CD4-positive, alpha-beta T cell treated with Interleukin-1 beta for 1 hour (primary cell): ENCODE data around the gene ABHD17A.

Experiments used
- DNase-seq, 2 donors: peaks; one replicate each; pipeline ENCODE4 v3.0.0-alpha.2; 2020 to 2022

ABHD17A gene

DNA sequence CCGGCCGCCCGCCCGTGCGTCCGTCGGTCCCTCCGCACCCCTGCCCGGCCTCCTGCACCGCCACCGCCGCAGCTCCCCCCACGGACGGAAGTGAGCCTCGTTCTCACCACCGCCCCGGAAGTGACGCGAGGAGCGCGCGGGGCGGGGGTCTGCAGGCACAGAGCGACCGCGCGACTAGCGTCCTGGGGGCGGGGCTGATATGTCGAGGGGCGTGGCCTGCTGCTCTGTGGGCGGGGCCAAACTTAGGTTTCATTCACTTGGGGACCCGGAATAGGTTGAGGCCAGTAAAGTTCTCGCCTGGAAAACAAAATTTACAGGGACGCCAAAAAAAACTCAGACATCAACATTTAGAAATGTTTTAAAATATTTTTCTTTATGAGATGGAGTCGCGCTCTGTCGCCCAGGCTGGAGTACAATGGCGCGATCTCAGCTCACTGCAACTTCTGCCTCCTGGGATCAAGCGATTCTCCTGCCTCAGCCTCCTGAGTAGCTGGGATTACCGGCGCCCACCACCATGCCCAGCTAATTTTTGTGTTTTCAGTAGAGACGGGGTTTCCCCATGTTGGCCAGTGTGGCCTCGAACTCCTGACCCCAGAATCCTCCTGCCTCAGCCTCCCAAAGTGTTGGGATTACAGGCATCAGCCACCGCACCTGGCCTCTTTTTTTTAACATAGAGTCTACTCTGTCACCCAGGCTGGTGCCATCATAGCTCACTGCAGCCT lies at the start of gene ABHD17A:
Gene ABHD17A, minus strand, starts transcription at position 99 of the 722 bp plus-strand sequence. CDS start 3,930 bp downstream, outside the sequence.
- DNase-seq: peak; percentile 95 to 96

- DNase-seq: no peak
Measured at GRCh38 chr19:1933942-1934341, 48.6 kb upstream of the ABHD17A start.

DNA sequence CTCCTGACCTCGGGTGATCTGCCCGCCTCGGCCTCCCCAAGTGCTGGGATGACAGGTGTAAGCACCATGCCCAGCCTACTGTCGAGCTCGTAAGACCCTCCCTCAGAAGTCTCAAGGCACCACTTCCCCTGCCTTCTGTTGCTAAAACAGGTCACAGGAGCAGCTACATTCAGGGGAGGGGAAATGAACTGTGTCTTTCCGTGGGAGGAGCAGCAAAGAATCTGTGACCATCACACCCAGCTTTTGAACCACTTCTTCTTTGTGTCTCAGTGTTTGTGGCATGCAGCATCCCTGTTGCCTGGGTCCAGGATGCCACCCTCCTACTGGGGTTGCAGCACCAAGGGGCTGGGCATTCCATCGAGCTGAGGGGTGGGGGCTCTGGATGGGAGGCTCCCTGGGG lies 47.9 kb upstream of the ABHD17A start:
- DNase-seq: peak in 1 of 2 donors; percentile 45

DNA sequence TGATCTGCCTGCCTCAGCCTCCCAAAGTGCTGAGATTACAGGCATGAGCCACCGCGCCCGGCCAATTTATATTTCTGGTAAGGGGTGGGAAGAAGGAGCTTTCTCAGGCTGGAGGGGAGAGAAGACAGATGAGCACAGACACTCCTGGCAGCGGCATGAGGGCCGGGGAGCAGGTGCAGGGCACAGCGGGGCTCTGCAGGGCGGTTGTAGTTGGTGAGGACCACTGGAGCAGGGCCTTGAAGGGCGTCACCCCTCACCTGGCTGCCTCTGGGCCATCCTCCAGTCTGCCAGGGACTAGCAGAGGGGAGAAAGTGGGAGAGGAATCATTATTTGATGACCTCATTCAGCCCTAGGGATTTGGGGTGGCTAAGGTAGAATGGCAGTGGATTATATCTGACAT lies 47.1 kb upstream of the ABHD17A start:
- no peak for DNase-seq

- DNase-seq: no peak
Measured at GRCh38 chr19:1931445-1931844, 46.1 kb upstream of the ABHD17A start.

DNA sequence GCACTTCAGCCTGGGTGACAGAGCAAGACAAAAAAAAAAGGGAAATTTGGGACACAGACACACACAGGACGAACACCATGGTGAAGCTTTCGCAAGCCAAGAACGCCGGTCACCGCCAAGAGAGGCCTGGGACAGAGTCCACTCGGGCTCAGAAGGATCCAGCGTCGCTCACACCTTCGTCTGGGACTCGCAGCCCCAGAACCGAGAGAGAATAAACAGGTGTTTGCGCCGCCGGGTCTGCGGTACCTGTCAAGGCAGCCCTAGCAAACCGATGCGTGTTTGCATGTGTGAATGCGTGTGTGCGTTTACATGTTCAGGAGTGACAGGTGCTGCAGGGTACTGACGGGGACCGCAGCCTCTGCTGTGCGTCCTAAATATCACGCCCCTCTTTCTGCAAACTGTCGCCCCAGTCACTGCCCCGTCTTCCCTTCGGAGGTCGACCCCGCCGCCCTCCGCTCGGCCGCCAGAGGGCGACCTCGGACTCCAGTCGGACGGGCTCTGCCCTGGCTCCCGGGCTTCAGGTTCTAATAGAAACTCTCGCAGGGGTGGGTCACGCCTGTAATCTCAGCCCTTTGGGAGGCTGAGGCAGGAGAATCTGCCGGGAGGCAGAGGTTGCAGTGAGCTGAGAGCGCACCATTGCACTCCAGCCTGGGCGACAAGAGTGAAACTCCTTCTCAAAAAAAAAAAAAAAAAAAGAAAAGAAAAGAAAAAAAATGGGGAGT lies 43.9 kb upstream of the ABHD17A start:
- DNase-seq: peak; percentile 84 to 86

GRCh38 chr19:1925544-1925943 lies 40.2 kb upstream of the ABHD17A start:
- no peak for DNase-seq

DNA sequence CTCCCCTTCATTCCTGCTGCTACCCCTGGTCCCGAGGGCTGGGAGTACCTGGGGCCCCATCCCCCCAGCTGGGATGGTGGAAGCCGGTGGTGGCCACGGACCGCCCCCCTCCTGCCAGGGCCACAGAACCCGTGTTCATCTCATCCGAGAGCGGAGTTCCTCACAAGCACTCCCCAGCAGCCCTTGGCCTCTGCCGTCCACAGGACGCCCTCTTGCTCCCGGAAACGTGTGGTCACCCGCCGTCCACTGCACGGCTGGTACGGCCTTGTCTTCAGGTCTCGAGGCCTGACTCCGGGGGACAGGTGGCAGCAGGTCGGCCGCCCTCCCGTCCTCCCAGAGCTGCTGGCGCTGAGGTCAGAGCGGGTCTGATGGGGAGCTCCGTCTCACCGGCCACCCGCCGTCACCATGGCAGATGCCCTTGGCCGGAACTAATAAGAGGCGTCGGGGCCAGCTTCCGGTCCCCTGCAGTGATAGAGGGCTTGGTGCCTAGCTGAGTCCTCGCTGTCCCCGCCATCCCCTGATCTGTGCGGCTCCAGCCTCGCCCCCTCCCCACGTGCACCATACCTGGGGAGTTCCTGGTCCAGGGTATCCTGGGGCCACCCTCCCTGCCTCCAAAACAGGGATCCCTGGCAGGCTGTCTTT lies 39.1 kb upstream of the ABHD17A start:
- DNase-seq: no peak

DNA sequence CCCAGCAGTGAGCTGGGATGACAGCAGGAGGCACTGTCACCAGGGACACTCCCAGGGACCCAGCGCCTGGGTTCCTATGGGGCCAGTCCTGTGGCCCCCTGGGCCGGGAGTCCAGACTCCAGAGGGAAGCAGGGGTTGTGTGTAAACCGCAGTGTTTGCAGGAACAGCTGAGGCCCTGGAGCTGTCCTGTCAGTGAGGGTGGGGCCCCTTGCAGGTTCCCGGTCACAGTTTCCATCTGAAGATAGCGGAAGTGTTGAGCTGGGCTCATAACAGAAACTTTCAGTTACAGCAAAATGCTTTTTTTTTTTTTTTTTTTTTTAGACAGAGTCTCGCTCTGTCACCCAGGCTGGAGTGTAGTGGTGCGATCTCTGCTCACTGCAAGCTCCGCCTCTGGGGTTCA lies 38.0 kb upstream of the ABHD17A start:
- peak; percentile 45 to 56 for DNase-seq

GRCh38 chr19:1922803-1923202 lies 37.5 kb upstream of the ABHD17A start:
- DNase-seq: no peak

GRCh38 chr19:1921825-1922224 lies 36.5 kb upstream of the ABHD17A start:
- no peak for DNase-seq

DNA sequence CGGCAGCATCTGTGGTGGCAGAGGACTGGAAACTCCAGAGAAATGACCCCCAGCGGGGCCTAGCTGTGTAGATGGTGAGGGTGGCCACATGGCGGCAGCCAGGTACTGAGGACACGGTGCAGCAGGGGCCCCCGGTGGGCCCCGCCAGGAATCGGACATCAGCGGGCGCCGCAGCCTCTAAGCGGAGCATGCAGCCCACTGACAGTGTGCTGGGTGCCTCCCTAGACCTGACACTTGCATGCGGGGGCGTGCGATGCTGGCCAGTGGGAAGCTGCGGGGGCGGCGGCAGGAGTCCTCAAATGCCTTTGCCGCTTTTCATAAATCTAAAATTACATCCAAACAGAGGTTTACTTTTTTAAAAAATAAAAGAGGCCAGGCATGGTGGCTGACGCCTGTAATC lies 36.0 kb upstream of the ABHD17A start:
- DNase-seq: no peak

- no peak for DNase-seq
Measured at GRCh38 chr19:1920644-1921043, 35.3 kb upstream of the ABHD17A start.

DNA sequence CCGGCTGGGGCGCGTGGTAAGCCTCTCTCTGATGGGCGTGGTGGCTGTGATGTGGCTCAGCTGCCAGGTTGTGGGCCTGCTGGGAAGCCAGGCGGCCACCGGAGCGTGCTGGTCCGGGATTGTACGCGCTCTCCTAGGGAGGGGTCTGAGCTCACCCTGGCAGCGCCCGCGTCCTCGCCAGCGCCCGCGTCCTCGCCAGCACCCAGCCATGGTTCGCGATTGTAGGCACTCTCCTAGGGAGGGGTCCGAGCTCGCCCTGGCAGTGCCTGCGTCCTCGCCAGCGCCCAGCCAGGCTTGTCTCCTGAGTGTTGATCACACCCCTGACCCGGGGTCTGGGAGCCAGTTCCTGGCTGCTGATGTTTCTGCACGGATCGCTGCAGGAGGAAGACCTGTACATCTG lies 33.7 kb upstream of the ABHD17A start:
- no peak for DNase-seq

- no peak for DNase-seq
Measured at GRCh38 chr19:1917926-1918325, 32.6 kb upstream of the ABHD17A start.

- DNase-seq: no peak
Measured at GRCh38 chr19:1917146-1917545, 31.9 kb upstream of the ABHD17A start.

GRCh38 chr19:1914826-1915341 lies 29.6 kb upstream of the ABHD17A start:
- DNase-seq: no peak

DNA sequence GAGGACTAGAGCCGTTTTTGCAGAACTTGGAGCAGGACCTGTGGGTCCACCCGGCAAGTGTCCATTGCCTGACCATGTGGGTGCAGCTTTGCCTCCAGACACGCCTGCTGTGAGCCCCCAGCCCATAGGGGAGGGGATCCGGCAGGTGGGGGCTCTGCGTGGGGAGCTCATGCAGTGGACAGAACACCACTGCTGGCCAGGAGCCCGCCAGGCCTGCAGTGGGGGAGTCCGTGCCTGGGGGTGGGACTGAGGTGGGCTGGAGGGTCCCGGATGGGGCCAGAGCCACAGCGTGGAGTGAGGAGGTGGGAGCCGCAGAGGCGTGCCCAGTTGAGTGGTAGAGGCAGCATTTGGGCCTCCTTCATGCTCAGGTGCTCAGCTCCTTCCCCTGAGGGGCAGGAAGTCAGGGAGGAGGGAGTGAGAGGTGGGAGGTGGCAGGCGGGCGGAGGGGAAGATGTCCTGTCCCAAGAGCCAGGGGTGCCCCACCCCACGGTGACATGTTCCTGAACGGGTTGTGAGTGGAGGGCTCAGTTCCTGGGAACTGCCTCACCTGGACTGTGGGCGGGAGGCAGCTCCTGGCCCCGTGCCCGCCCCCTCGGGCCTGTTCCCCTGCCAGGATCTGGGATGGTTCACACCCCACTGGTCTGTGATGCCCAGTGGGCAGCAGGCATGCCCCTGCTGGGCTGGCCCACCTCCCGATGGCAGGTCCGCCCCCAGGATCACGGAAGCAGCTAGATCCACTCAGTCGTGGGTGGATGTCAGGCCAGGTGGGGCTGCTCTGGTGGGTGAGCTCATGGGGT lies 28.7 kb upstream of the ABHD17A start:
- DNase-seq: no peak

DNA sequence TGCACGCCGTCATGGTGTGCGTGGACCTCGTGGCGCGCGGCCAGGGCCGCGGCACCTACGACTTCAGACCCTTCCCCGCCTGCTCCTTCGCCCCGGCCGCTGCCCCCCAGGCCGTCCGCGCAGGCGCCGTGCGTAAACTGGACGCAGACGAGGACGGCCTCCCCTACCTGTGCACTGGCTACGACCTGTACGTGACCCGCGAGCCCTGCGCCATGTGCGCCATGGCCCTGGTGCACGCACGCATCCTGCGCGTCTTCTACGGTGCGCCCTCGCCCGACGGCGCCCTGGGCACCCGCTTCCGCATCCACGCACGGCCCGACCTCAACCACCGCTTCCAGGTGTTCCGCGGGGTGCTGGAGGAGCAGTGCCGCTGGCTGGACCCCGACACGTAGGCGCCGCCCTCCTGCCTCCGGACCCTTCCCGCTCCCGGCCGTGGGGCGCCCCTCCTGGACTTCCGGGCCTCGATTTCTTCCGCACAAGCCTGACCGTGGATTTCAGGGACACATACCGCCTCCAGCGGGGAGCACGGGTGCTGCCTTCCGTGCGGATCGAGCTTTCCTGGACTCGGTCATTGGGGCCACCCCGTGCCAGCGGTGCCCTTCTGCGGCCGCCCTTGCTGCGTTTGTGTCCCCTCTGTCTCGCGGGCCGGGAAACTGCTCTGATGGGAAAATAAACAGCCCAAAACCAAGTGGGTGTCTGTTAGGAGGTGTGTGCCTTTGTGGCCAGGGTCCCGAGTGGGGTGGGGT lies 27.6 kb upstream of the ABHD17A start:
- no peak for DNase-seq

DNA sequence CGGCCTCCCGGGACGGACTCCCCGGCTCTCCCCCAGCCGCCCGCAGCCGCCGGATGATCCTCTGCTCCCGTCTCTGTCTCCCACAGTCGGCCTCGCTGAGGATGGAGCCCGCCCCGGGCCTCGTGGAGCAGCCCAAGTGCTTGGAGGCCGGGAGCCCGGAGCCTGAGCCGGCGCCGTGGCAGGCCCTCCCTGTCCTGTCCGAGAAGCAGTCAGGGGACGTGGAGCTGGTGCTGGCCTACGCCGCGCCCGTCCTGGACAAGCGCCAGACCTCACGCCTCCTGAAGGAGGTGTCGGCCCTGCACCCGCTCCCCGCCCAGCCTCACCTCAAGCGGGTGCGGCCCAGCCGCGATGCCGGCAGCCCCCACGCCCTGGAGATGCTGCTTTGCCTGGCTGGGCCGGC lies 26.7 kb upstream of the ABHD17A start:
- DNase-seq: no peak

GRCh38 chr19:1911098-1911497 lies 25.8 kb upstream of the ABHD17A start:
- no peak for DNase-seq

- no peak for DNase-seq
Measured at GRCh38 chr19:1910177-1910576, 24.9 kb upstream of the ABHD17A start.
